GM21576 (cell line): ENCODE measurements around the gene PCSK5.
"Not testable (repeated sequence)": the region's sequence is repeated elsewhere in the genome, so short reads cannot be mapped to it uniquely, and the experiment has no call there.

Experiments
- ATAC-seq: cut with Tn5 transposase; IDR thresholded peaks from one replicate; pipeline ENCODE4 v1.9.1; 2021; ENCODE audit warnings: mild to moderate bottlenecking, moderate library complexity; ENCODE audit not compliant: unreplicated experiment

The PCSK5 gene

DNA sequence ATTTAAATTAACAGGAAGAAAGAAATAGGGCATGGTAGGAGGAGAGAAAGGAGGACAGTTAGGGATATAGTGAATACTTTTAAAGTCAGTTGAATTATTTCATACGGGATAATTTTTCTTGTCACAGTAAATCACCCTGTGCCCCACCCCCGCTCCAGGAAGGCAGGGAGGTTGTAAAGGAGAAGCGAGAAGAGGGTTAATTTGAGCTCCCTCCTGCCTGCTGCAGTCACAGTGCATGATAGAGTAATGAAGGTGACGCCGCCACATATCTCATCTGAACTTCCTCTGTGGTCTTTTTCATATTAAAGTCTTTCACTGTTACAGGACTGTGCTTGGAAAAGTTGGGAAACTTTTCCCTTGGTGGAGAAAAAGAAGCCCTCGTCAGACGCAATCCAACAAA, 896 bp upstream of the PCSK5 start:
- ATAC-seq, result no peak

DNA sequence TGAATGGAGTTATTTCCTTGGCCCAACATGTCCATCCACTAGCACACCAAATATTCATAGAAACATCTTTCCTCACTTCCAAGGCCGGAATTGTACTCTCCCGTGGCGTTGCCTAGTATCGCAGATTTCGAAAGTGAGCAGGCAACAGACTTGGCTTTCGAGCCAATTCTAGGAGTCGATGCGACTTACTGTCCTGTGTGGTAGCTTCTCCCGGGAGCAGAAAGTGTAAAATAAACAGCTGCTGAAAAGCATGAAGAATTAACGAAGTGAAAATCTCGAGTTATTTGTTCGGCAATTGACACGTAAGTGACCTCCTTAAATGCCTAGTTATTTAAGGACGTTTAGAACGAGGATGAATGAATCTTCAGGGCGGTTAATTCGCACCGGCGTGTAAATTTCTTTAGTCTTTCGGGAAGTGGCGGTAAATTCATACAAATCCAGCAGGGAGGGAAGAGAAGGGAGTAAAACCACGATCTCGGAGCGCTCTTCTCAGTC, 449 bp upstream of the PCSK5 start:
- no peak for ATAC-seq

DNA sequence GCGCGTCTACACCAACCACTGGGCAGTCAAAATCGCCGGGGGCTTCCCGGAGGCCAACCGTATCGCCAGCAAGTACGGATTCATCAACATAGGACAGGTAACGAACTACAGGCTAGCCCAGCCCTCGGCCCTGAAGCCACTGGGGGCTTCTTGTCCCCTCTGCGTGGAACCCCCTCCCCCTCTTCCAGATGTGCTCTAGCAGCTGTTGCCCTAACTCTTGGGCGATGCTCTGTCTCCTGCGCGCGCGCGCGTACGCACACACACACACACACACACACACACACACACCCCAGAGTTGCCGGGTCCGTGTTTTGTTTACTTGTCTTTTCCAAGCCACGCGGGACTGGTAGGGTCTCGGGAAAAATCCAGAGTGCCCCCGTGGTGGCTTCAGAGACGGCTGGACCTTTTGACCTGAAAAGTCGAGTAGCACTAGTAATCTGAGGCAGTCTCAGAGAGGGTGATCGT, 836 bp downstream of the PCSK5 start:
- ATAC-seq, result no peak

DNA sequence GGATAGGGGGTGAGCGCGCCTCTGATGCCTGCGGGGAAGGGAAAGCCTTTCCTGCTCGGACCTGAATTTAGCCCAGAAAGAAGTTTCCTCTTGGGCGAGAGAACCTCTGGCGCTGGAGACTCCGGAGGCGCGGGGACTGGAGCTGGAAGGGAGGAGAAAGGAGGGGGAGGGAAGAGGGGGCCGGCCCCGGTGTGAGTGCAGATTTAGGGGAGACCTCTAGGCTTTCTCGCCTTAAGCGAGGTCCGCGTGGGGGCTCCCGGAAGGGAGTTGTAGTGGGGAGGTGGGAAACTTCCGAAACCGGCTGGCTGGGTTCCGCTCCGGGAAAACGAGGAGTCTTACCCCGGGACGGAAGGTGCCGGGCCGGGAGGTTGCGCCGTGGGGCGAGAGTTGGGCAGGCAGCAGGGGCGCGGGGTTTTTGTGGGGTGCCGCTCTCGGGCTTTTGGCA, 1.3 kb downstream of the PCSK5 start:
- no peak for ATAC-seq

DNA sequence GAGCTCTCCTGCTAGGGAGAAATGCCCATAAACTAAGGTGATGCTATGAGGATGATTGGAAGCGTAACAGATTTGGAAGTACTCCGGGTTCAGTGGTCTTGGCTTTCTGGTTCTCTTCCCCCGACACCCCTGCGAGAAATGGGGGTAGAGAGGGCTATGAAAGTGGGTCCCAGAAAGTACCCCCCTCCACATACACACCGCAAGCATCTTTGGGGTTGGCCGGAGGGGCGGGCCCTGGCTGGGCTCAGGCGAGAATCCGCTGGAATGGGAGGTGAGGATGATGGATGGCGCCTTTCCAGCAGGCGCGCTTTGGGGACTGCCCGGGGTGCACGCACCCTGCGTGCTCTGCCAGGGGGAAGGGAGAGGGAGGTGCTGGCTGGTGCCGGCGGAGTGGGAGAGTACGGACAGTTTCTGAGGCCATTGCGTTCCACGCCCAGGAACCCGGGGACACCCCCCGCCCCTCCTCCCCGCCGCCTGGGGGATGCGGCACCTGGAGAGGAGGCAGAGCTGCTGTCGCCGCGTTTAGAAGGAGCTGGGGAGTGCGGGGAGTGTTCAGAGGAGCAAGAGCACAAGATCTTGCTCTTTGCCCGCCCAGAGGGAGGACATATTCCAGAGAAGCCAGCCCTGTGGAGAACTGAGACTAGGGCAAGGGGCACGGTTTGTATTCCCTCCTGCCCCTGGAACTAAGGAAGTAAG, 1.9 kb downstream of the PCSK5 start:
- ATAC-seq, result no peak

DNA sequence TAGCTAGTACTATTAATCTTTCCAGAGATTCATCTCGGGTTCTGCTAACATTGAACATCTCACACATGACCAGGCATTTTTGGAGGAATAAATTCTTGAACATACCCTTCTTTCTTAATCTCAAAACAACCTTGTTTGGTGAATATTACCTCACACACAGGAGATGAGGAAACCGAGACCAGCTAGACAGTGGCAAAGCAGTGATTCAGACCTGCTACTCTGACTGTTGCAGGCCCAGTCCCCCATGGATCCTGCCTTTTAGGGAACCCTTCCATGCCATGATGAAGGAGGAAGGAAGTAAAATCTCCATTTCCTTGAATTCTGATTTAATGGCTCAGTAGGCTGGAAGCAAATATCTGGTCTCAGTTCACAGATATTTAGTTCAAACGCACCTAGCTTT, 2.6 kb downstream of the PCSK5 start:
- no peak for ATAC-seq

DNA sequence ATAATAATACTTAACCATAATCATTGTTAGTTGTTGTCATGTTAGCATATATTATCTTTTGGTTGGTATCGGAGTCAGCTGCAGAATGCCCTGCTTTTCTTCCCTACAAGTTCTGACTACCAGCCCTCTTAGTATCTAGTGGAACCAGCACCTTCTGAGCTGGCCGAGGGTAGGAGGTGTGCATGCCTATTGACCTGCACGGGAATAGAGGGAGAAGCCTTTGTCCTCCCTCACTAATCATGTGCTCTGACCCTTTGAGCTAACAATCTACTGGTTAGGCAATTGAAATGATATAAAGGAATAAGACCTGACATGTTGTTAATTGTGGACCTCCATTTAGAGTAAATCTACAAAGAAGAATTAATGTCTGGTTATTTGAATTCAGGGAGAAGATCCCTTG, 4.1 kb downstream of the PCSK5 start:
- ATAC-seq, result no peak

DNA sequence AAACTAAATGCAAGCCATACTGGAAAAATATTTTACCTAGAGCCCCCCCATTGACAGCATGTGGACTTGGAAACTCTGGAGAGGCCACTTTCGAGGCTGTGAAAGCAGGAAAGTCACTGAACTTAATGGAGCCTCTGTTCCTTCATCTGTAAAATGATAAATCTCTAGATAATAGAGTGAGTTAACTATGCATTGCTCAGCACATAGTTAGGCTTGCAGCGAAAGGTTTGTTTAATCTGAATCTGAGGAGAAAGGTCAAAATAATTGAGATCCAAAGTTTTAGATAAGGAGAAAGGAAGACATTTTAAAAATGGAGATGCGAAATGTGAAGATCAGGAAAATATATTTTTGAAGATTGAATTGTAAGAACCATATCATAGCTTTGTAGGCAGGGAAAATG, 4.6 kb downstream of the PCSK5 start:
- ATAC-seq, result no peak

DNA sequence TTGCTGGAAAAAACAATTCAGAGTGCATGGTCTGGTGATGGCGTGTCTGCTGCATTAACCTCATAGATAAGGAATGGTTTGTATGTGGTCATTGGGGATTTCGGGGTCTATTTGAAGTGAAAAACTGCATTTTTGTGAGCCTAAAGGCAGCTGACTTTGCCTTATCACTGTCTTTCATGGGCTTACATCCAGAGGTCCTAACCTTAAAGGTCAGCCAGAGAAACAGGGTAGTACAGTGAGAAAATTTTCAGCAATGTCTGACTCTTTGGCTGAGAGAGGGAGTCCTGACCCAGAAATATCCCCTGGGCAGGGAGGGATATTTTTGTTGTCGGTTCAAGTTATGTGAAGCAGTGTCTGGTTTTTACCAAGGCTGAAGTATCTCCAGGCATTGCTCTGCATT, 5.7 kb downstream of the PCSK5 start:
- no peak for ATAC-seq

DNA sequence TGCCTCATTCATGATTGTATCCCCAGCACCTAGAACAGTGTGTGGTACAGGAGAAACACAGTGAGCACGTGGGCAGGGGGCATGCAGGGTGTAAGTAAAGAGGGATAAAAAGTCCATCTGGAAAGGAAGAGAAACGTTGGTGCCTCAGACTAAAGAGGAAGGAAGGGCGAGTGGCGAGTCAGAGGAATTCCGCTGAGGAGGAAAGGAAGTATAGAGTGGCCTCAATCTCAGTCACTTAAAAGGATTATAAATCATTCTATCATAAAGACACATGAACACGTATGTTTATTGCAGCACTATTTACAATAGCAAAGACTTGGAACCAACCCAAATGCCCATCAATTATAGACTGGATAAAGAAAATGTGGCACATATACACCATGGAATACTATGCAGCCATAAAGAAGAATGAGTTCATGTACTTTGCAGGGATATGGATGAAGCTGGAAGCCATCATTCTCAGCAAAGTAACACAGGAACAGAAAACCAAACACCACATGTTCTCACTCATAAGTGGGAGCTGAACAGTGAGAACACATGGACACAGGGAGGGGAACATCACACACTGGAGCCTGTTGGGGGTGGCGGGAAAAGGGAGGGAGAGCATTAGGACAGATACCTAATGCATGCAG, 10.5 kb downstream of the PCSK5 start:
- not testable (repeated sequence) for ATAC-seq

DNA sequence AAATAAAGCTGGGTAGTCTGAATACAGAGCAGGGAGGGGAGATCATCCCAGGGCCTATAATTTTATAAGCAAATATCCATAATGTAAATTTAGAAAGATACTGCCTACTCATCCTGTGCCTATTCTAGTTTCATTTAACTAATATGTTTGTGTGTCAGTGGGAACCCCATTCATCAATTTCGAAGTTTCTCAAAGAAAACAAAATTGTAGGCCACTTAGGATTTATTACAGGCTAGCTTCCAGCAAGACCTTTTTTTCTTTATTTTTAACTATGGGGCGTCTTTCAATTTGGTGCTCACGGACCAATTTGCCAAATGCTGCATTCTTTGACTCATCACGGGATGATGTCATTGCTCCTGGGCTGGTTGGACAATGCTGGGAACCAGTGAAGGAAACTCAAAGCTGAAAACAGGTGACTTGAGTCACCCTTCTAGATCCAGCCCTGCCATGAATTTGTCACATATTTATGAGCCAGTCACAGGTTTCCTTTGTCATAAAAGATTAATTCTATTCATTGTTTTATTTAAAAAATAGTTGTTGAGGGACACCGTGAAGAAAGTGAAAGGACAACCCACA, 13.4 kb downstream of the PCSK5 start:
- no peak for ATAC-seq

DNA sequence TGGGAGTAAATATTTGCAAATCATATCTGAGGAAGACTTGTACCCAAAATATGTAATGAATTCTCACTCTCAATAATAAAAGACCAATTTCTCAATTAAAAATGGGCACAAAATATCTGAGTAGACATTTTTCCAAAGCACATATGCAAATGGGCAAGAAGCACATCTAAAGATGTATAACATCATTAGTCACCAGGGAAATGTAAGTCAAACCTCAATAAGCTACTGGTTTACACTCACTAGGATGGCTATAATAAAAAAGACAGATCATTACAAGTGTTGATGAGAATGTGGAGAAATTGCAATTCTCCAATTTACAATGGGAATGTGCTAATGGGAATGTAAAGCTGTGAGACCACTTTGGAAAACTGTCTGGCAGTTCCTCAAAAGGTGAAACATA, 13.9 kb downstream of the PCSK5 start:
- no peak for ATAC-seq

DNA sequence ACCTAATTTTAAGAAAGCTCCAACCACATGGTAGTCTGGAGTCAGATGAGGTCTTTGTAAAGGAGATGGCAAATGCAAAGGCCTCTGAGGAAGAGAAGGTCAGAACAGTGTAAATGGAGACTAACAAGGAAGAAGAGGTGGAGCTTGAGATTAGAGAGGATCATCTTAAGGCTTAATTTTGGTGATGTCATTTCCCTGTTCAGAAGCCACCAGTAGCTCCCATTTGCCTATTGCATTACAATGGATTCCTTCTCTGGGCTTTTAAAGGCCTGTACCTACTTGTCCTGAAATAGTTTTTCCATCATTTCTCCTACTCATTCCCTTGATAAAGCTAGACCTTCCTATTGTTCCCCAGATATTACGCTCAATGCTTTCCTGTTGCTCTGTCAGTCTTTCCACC, 16.1 kb downstream of the PCSK5 start:
- ATAC-seq, result no peak

DNA sequence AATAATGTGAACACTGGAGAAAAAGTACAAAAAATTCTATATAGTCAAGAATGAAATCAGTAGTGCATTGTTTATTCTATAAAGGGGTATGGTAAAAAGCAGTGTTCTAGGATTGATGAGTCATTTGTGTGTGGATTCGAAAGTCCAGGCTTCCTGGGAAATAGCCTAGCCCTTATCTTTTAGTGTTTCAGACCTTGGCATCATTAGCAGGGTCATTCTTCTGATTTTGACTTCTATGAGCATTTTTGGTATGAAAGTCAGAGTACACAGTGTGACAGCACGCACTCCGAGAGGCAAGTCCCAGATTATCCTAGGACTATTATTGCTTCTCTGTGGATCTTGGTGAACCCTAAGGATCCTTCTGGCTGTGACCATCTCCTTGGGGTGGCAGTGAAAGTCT, 16.9 kb downstream of the PCSK5 start:
- no peak for ATAC-seq

DNA sequence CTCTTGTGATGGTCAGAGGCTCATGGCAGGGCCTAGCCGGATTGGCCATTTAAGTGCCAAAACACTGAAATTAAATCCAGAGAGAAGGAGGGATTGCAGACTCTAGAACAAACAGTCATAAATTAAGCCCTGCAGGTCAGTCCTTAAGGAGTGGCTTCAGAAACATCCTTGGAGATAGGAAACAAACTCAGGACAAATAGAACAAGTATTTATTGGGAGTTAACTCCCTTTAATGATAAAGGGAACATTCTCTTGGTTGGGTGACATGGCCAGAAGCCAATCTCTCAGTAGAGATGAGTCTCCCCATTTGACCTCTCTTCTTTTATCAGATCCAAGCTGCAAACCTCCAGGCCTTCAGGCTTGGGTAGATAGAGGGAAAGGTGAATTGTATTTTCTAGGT, 17.4 kb downstream of the PCSK5 start:
- no peak for ATAC-seq

DNA sequence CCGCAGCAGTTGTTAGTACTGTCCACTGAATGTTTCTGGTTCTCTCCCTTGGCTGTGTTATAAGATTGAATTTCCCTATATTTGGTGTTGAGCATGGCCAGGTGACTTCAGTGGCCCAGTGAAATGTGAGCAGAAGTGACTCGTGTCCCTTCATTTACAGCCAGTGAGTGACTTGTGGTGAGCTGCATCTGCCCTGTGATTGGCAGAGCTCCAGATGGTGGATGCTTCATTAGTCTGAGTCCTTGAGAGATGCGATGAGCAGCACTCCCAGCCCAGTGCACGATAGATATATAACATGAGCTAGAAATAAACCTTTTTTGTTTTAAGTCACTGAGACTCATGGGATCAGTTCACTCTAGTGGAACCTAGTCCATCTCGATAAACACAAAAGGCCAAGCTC, 19.3 kb downstream of the PCSK5 start:
- ATAC-seq, result no peak

DNA sequence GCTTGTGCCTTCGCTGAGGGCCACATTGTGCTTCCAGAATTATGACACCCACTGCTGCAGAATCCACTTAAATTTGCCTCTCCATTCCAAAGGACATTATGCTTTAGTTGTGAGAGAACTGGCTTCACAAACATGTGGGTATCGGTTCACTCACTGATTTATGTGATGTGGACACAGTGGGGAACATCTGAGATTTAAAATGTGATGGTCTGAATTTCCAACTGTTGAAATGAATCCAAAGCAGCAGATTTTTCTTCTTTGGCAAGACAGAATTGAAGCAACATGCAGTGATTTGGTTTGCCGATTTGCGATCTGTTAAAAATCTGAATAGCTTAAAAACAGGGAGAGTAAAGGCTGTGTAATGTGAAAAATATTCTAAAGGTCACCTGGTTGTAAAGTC, 20.3 kb downstream of the PCSK5 start:
- no peak for ATAC-seq

DNA sequence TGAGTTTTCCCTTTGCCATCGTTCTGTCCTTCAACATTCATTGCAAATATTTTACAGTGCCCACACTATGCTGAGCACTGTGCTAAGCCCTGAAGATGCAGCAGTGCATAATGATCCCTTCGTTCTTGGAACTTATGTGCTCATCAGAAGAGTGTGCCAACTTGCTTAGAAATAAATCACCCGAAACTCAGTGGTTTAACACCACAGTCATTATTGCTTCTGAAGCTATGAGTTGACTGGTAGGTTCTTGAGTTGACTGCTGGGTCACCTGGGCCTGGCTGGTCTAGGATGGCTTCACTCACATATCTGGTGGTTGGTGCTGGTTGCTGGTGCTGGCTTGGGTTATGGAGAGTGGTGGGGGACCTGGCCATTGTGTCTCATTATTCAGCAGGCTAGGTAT, 20.9 kb downstream of the PCSK5 start:
- no peak for ATAC-seq

DNA sequence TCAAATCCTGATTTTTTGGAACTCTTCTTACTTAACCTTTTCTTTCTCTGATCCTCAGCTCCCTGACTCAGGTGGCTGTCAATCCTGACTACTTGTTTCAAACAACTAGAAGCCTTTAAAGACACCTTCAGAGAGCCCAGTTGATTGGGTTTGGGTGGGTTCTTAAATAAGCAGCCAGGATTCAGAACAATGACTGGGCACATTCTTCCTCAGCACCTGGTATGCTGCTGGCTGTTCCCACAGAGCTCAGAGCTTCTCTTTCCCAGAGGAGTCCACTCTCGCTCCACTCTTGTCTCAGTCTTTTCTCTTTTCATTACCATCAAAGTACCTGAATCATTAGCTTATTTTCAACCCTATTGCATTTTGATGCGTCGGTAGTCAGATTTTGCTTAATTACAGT, 22.5 kb downstream of the PCSK5 start:
- no peak for ATAC-seq

DNA sequence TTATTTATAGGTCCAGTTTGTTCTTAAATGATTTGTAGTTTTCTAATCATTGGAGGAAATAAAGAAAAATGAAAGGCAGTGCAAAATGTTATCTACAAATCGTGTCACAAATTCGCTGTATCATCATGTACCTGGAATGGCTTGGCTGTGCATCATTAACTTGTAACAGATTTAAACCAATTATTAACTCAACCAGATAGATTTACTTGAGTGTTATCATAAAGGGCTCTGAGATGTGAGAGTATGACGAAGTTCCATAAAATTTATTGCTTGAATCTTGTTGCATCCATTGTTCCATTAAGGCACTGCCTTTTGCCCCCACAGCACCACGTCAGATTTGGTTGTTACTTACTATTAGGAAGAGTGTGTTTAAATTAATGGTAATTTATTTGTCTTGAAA, 23.5 kb downstream of the PCSK5 start:
- no peak for ATAC-seq

DNA sequence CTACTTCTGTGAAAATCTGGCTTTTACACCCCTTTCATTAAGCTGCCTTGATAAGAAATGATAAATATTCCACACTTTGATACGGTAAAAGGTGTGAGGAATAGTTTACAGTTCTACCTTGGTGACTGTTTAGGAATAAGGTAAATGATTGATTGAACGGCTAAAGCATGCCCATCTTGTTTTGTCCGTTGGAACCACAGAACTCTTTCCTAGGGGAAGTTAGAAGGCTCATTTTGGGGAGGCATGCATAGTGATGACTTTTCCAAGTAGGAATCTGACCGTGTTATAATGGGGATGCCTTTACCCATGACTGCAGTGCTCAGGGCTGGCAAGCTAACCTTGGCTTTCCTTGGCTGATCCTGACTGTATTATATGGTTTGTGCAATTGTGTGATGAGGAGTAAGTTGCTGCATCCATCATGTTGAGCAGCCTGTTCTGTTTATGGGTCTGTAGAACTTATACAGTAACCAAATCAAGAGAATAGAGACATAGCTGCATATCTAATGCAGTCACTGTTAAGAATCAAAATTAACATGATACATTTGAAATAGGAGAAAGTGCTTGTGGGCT, 24.5 kb downstream of the PCSK5 start:
- no peak for ATAC-seq

DNA sequence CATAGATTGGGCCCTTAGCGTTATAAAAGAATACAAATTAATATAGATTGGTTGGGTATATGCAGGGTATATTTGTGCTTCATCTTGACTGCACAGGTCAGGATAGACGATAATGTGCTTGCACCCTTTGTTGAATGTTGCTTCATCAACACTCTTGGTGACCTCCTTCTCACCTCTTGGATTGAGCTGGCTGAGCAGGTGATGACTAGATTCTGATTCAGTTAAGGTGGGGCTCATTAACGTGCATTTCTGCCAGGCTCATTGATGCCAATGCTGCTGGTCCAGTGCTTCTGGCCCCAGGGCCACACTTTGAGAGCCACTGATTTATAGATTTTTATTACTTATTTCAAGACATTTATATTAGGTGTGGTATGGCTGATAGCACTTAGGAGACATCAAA, 27.7 kb downstream of the PCSK5 start:
- ATAC-seq, result no peak
